ENCODE results near the gene CLEC3A. TPM values are rescaled to one million over a fixed set of nuclear protein-coding genes. Genes with fewer than 3 reads are reported as not detected.

CLEC3A gene, protein sequence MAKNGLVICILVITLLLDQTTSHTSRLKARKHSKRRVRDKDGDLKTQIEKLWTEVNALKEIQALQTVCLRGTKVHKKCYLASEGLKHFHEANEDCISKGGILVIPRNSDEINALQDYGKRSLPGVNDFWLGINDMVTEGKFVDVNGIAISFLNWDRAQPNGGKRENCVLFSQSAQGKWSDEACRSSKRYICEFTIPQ
- total RNA-seq: under 1 TPM in 1 of 2 donors, not detected in 1; 0.30 TPM
- polyA plus RNA-seq (ENCODE audit: insufficient read length in 2 of 2): under 1 TPM; 0.26 to 0.49 TPM
- long read RNA-seq, donor 1: 0 reads
- long read RNA-seq, donor 2: 0 reads
- long read RNA-seq, donor 3: 0 reads
- long read RNA-seq, donor 4: 0 reads

DNA sequence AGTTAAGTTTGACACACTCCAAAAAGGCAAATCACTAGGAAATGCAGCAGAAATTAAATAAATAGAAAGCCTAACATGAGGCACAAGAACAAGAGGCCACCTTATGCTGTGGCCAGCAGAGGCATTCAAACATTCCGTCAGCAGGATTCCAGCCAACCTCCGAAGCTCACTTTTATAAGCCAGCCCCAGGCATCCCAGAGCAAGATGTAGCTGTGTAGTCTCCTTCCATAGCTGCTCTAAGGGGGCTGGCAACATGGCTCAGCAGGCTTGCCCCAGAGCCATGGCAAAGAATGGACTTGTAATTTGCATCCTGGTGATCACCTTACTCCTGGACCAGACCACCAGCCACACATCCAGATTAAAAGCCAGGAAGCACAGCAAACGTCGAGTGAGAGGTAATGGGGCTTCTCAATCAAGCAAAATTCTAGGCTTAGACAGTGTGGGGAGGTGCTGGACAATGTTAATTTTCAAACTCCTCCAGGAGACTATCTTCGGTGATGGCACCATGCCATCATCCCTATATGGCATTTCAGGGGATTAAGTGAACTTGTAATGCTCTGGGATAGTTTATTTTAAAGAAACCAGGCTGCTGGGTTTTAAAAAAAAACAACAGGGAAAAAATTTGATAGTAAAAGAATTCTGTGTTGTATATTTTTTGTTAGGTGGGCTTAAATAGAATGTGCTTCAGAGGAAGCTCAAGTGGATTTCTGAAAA lies at the start of gene CLEC3A:
TSS of gene CLEC3A (plus strand) at position 202 of the 714 bp plus-strand sequence. CDS start at position 281, 79 bp downstream.
- 0% methylated on average over 2 of the region's 5 CpGs for WGBS (ENCODE audit: insufficient coverage)
- peak in 2 of 6 donors; percentile 12 to 43 for DNase-seq (ENCODE audit: low read depth in 4 of 6, low spot score in 6 of 6)
- H3K4me1 ChIP-seq (ENCODE audit: control insufficient read depth, insufficient read depth, low read length): no peaks in the 10 kb centered on the region
- no peaks in the 10 kb centered on the region for H3K9me3 ChIP-seq (ENCODE audit: control insufficient read depth, insufficient read depth, low read length)
- no peaks in the 10 kb centered on the region for H3K27me3 ChIP-seq (ENCODE audit: control insufficient read depth, insufficient read depth, low read length)
- H3K36me3 ChIP-seq (ENCODE audit: control insufficient read depth, insufficient read depth, low read length): no peaks in the 10 kb centered on the region
- H3K4me3 ChIP-seq (ENCODE audit: low read depth, low read length): no peak within 1 kb of the TSS
- no peak within 1 kb of the TSS for H3K27ac ChIP-seq (ENCODE audit: low read depth, low read length)

DNA sequence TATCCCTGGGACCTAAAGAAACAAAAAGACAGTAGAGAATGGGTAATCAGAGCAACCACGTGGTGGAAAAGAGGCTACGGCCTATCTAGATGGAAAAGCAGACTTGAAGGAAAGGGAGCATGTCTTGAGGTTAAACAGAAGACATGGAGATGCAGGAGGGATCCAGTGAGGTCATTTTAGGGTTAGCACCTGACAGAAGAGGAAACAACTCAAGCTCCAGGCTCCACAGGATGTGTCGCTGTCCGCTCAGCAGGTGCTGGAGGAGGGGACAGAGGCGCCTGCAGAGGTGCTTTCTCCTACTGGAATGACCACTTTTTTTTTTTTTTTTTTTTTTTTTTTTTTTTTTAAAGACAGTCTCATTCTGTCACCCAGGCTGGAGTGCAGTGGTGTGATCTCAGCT lies 47.5 kb upstream of the CLEC3A start:
- WGBS (ENCODE audit: insufficient coverage): 68% methylated on average over 2 of the region's 5 CpGs
- H3K9me3 ChIP-seq (ENCODE audit: control insufficient read depth, insufficient read depth, low read length): no peaks in the 10 kb centered on the region
- no peak overlapping the region for H3K4me3 ChIP-seq (ENCODE audit: low read depth, low read length)
- H3K4me1 ChIP-seq (ENCODE audit: control insufficient read depth, insufficient read depth, low read length): peaks cover 3% of the 10 kb centered on the region
- no peak overlapping the region for H3K27ac ChIP-seq (ENCODE audit: low read depth, low read length)
- no peak for DNase-seq (ENCODE audit: low read depth in 4 of 6, low spot score in 6 of 6)
- peaks cover 19% of the 10 kb centered on the region for H3K36me3 ChIP-seq (ENCODE audit: control insufficient read depth, insufficient read depth, low read length)
- no peaks in the 10 kb centered on the region for H3K27me3 ChIP-seq (ENCODE audit: control insufficient read depth, insufficient read depth, low read length)

DNA sequence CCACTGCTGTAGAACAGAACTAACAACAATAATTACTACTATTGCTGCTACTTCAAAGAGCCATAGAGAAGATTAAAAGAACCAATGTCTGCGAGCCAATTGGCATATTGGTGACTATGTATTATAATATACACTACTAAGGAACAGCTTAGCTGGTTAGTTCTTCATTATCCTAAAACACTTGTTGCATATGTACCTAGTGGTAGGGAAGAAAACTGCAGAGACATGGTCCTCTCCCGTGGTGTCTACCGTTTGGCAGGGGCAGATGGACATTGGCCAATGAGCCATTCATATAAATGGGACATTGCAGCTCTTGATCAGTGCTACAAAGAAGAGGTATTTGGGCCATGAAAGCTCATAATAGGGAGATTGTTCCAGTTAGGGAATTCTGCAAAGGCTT lies 46.4 kb upstream of the CLEC3A start:
- DNase-seq (ENCODE audit: low read depth in 4 of 6, low spot score in 6 of 6): no peak
- Histone ChIP-seq H3K4me1 (ENCODE audit: control insufficient read depth, insufficient read depth, low read length) (peaks cover 3% of the 10 kb centered on the region), H3K4me3 (ENCODE audit: low read depth, low read length) (no peak overlapping the region), H3K36me3 (ENCODE audit: control insufficient read depth, insufficient read depth, low read length) (peaks cover 19% of the 10 kb centered on the region), H3K9me3 (ENCODE audit: control insufficient read depth, insufficient read depth, low read length) (no peaks in the 10 kb centered on the region), H3K27me3 (ENCODE audit: control insufficient read depth, insufficient read depth, low read length) (no peaks in the 10 kb centered on the region), H3K27ac (ENCODE audit: low read depth, low read length) (no peak overlapping the region)
- WGBS (ENCODE audit: insufficient coverage): 25% methylated on average over 2 of the region's 3 CpGs

DNA sequence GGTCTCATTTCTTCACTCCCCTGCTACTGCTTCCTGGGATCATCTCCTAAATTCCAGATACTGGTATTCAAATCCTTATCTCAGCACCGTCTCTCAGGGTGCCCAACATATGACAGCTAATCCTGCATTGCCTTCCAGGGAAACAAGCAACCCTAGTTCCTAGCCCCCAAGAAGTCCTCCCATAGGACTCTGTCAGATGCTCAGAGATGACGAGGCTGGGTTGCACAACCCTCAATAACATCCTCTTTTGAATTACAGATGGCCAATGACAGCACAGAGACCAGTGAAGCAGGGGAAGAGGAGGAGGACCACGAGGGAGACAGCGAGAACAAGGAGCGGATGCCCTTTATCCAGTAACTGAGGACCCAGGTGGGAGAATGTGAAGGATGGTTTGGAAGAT lies 45.0 kb upstream of the CLEC3A start:
- H3K9me3 ChIP-seq (ENCODE audit: control insufficient read depth, insufficient read depth, low read length): no peaks in the 10 kb centered on the region
- H3K4me3 ChIP-seq (ENCODE audit: low read depth, low read length): no peak overlapping the region
- H3K36me3 ChIP-seq (ENCODE audit: control insufficient read depth, insufficient read depth, low read length): peaks cover 19% of the 10 kb centered on the region
- 91% methylated on average over 4 of the region's 5 CpGs for WGBS (ENCODE audit: insufficient coverage)
- H3K27me3 ChIP-seq (ENCODE audit: control insufficient read depth, insufficient read depth, low read length): no peaks in the 10 kb centered on the region
- H3K27ac ChIP-seq (ENCODE audit: low read depth, low read length): no peak overlapping the region
- no peak for DNase-seq (ENCODE audit: low read depth in 4 of 6, low spot score in 6 of 6)
- H3K4me1 ChIP-seq (ENCODE audit: control insufficient read depth, insufficient read depth, low read length): peaks cover 3% of the 10 kb centered on the region

DNA sequence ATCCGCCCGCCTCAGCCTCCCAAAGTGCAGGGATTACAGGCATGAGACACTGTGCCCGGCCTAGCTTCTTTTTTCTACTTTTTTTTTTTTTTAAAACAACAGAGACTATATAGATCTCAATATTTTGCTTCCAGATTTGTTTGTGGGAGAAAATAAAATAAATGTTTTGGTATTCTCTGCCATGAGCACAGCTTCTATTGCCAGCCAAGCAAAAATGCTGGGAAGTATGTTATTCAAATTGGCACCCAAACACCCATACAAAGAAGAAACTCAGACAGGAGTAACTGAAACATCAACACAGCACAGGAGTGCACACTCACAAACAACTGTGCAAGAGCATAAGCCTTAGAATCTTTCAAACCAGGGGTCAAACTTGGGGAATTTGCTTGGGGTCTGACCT lies 37.2 kb upstream of the CLEC3A start:
- no CpG with 5 or more reads among the region's 3 CpGs for WGBS (ENCODE audit: insufficient coverage)
- no peak overlapping the region for H3K27ac ChIP-seq (ENCODE audit: low read depth, low read length)
- H3K4me1 ChIP-seq (ENCODE audit: control insufficient read depth, insufficient read depth, low read length): no peaks in the 10 kb centered on the region
- no peaks in the 10 kb centered on the region for H3K36me3 ChIP-seq (ENCODE audit: control insufficient read depth, insufficient read depth, low read length)
- H3K4me3 ChIP-seq (ENCODE audit: low read depth, low read length): no peak overlapping the region
- DNase-seq (ENCODE audit: low read depth in 4 of 6, low spot score in 6 of 6): peak in 1 of 6 donors; percentile 72
- no peaks in the 10 kb centered on the region for H3K27me3 ChIP-seq (ENCODE audit: control insufficient read depth, insufficient read depth, low read length)
- H3K9me3 ChIP-seq (ENCODE audit: control insufficient read depth, insufficient read depth, low read length): no peaks in the 10 kb centered on the region

DNA sequence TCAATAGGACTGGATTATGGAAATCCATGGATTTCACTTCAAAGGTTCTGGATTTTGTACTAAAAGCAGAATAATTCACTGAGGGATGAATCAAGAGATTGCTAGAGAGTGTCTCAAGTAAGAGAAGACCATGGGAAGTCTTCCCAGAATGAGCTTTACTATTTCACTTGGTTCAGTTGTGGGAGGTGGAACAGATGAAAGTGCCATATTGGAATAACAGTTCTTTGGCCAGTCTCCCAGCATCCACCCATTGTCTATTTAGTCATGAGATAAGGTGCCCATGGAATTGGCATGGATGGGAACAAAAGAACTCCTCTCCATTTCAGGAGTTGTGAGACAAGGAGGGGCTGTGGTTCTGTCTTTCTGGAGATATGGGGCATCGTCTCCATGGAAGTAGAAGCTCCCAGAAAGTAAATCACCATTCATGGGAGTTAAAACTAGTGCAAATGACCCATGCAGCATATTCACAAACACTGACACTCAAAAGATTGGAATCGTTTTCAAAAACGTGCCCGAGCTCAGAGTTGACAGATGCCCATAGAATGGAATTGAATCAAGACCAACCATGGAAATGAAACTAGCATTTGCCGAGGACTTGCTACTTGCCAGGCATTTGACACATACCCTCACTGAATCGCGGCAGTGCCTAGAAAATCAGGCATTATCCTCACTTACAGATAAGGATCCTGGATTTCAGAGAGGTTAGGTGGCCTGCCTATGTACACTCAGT lies 36.2 kb upstream of the CLEC3A start:
- peak in 1 of 6 donors; percentile 75 for DNase-seq (ENCODE audit: low read depth in 4 of 6, low spot score in 6 of 6)
- no peak overlapping the region for H3K27ac ChIP-seq (ENCODE audit: low read depth, low read length)
- no peaks in the 10 kb centered on the region for H3K4me1 ChIP-seq (ENCODE audit: control insufficient read depth, insufficient read depth, low read length)
- WGBS (ENCODE audit: insufficient coverage): 94% methylated on average over 6 of the region's 7 CpGs
- no peaks in the 10 kb centered on the region for H3K27me3 ChIP-seq (ENCODE audit: control insufficient read depth, insufficient read depth, low read length)
- H3K9me3 ChIP-seq (ENCODE audit: control insufficient read depth, insufficient read depth, low read length): no peaks in the 10 kb centered on the region
- H3K36me3 ChIP-seq (ENCODE audit: control insufficient read depth, insufficient read depth, low read length): no peaks in the 10 kb centered on the region
- no peak overlapping the region for H3K4me3 ChIP-seq (ENCODE audit: low read depth, low read length)

DNA sequence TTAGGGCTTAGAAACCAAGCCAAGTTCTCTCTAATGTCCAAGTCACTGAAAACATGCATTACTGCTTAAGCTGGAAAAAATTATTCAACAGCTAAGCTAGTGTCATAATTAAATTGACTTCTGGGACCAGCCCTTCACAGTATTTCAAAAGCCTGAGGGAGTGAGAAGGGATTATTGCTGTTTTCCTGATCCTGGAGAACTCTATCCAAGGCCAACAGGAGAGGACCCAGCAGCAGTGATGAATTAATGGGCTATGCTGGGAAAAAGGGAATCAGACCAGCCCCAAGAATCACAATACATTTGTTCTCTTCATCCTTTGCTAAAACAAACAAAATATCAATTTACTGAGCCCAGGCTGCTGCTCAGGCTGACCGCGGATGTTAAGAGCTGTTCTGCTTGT lies 34.5 kb upstream of the CLEC3A start:
- Histone ChIP-seq H3K4me1 (ENCODE audit: control insufficient read depth, insufficient read depth, low read length) (no peaks in the 10 kb centered on the region), H3K27ac (ENCODE audit: low read depth, low read length) (no peak overlapping the region), H3K9me3 (ENCODE audit: control insufficient read depth, insufficient read depth, low read length) (no peaks in the 10 kb centered on the region), H3K36me3 (ENCODE audit: control insufficient read depth, insufficient read depth, low read length) (no peaks in the 10 kb centered on the region), H3K27me3 (ENCODE audit: control insufficient read depth, insufficient read depth, low read length) (no peaks in the 10 kb centered on the region), H3K4me3 (ENCODE audit: low read depth, low read length) (no peak overlapping the region)
- no CpG with 5 or more reads among the region's 2 CpGs for WGBS (ENCODE audit: insufficient coverage)
- peak in 2 of 6 donors; percentile 32 to 55 for DNase-seq (ENCODE audit: low read depth in 4 of 6, low spot score in 6 of 6)

DNA sequence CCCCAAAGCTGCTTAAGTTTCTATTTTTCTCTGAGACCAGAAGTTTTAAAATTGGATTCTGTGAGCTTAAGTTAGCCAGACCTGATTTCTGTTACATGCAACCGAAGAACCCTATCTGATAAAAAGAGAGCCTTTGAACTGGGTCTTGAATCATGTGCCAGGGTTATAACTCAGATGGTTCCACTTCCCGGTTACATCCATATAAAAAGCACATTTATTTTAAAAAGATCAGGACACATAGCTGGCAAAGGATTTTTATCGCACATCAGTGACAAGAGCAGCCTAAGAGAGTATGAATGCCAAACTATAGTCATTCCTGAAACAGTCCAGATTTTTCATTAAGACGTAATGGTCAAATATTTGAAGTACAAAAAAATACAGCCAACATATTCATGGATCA lies 32.5 kb upstream of the CLEC3A start:
- no peak for DNase-seq (ENCODE audit: low read depth in 4 of 6, low spot score in 6 of 6)
- H3K27ac ChIP-seq (ENCODE audit: low read depth, low read length): no peak overlapping the region
- H3K4me3 ChIP-seq (ENCODE audit: low read depth, low read length): no peak overlapping the region
- whole genome bisulfite sequencing (ENCODE audit: insufficient coverage): 71% methylated on average over 1 of the region's 4 CpGs
- no peaks in the 10 kb centered on the region for H3K4me1 ChIP-seq (ENCODE audit: control insufficient read depth, insufficient read depth, low read length)
- H3K9me3 ChIP-seq (ENCODE audit: control insufficient read depth, insufficient read depth, low read length): no peaks in the 10 kb centered on the region
- no peaks in the 10 kb centered on the region for H3K36me3 ChIP-seq (ENCODE audit: control insufficient read depth, insufficient read depth, low read length)
- H3K27me3 ChIP-seq (ENCODE audit: control insufficient read depth, insufficient read depth, low read length): no peaks in the 10 kb centered on the region

DNA sequence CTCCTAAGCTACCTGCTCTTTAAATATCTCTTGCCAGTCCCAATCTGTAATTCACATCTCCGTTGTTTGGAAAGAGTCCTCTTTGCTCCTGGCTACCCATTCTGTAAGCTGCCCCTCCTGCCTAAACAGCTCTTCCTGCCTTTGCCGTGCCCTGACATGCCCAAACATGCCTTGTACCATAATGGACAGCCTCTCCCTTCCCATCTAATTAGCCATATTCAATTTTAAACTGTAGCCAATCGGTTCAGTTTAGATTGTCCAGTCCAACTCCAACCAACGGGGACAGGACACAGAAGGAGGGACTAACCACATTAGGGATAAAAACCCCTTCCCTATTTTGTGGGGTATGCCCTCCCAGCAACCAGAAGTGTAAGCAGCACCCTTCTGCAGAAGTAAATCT lies 30.6 kb upstream of the CLEC3A start:
- no peak overlapping the region for H3K27ac ChIP-seq (ENCODE audit: low read depth, low read length)

More for the DNA sequence above, 30.6 kb upstream of the CLEC3A start:
- Histone ChIP-seq H3K9me3 (ENCODE audit: control insufficient read depth, insufficient read depth, low read length) (peaks cover 2% of the 10 kb centered on the region), H3K27me3 (ENCODE audit: control insufficient read depth, insufficient read depth, low read length) (no peaks in the 10 kb centered on the region), H3K36me3 (ENCODE audit: control insufficient read depth, insufficient read depth, low read length) (no peaks in the 10 kb centered on the region), H3K4me1 (ENCODE audit: control insufficient read depth, insufficient read depth, low read length) (no peaks in the 10 kb centered on the region), H3K4me3 (ENCODE audit: low read depth, low read length) (no peak overlapping the region)
- DNase-seq (ENCODE audit: low read depth in 4 of 6, low spot score in 6 of 6): no peak
- 88% methylated on average over 4 of the region's 4 CpGs for WGBS (ENCODE audit: insufficient coverage)
